ENCODE results near the gene TLR8. TPM values are rescaled to one million over a fixed set of nuclear protein-coding genes. Genes with fewer than 3 reads are reported as not detected.

Gene TLR8
- total RNA-seq, 1 donor from 2014 or later: not detected

GRCh38 chrX:12954981-12955380, 48.6 kb downstream of the TLR8 start:
- TF ChIP-seq CTCF (IDR thresholded peaks at IDR 0.05; ENCODE audit: unreplicated experiment): no peak
- H3K36me3 Mint-ChIP-seq (ENCODE audit: low read depth, unreplicated experiment): no peaks in the 10 kb centered on the region
- no peaks in the 10 kb centered on the region for H3K9me3 Mint-ChIP-seq (ENCODE audit: unreplicated experiment)
- DNase-seq (ENCODE audit: low spot score): no peak
- no peak overlapping the region for H3K27ac Mint-ChIP-seq (ENCODE audit: unreplicated experiment)
- H3K4me3 Mint-ChIP-seq (ENCODE audit: unreplicated experiment): no peak overlapping the region
- H3K27me3 Mint-ChIP-seq (ENCODE audit: unreplicated experiment): peaks cover 4% of the 10 kb centered on the region
- peaks cover 33% of the 10 kb centered on the region for H3K4me1 Mint-ChIP-seq (ENCODE audit: unreplicated experiment)

- no peaks in the 10 kb centered on the region for H3K9me3 Mint-ChIP-seq (ENCODE audit: unreplicated experiment)
Measured at GRCh38 chrX:12955882-12956703, 49.7 kb downstream of the TLR8 start.

GRCh38 chrX:12956704-12957534, 50.5 kb downstream of the TLR8 start:
- Mint-ChIP-seq H3K9me3 (ENCODE audit: unreplicated experiment) (no peaks in the 10 kb centered on the region), H3K4me3 (ENCODE audit: unreplicated experiment) (peak overlapping the region; percentile 42)

More at GRCh38 chrX:12955882-12956703, 49.7 kb downstream of the TLR8 start:
- Mint-ChIP-seq H3K4me1 (ENCODE audit: unreplicated experiment) (peaks cover 24% of the 10 kb centered on the region), H3K4me3 (ENCODE audit: unreplicated experiment) (no peak overlapping the region), H3K27ac (ENCODE audit: unreplicated experiment) (peak overlapping the region; percentile 81), H3K27me3 (ENCODE audit: unreplicated experiment) (no peaks in the 10 kb centered on the region), H3K36me3 (ENCODE audit: low read depth, unreplicated experiment) (no peaks in the 10 kb centered on the region)
- DNase-seq (ENCODE audit: low spot score): no peak
- no peak for TF ChIP-seq CTCF (IDR thresholded peaks at IDR 0.05; ENCODE audit: unreplicated experiment)

GRCh38 chrX:12958059-12958458, 51.6 kb downstream of the TLR8 start:
- H3K27me3 Mint-ChIP-seq (ENCODE audit: unreplicated experiment): no peaks in the 10 kb centered on the region

More at GRCh38 chrX:12956704-12957534, 50.5 kb downstream of the TLR8 start:
- H3K36me3 Mint-ChIP-seq (ENCODE audit: low read depth, unreplicated experiment): no peaks in the 10 kb centered on the region
- peaks cover 16% of the 10 kb centered on the region for H3K4me1 Mint-ChIP-seq (ENCODE audit: unreplicated experiment)
- no peaks in the 10 kb centered on the region for H3K27me3 Mint-ChIP-seq (ENCODE audit: unreplicated experiment)
- H3K27ac Mint-ChIP-seq (ENCODE audit: unreplicated experiment): peak overlapping the region; percentile 89
- no peak for TF ChIP-seq CTCF (IDR thresholded peaks at IDR 0.05; ENCODE audit: unreplicated experiment)
- no peak for DNase-seq (ENCODE audit: low spot score)

More at GRCh38 chrX:12958059-12958458, 51.6 kb downstream of the TLR8 start:
- no peak for DNase-seq (ENCODE audit: low spot score)
- Mint-ChIP-seq H3K9me3 (ENCODE audit: unreplicated experiment) (no peaks in the 10 kb centered on the region), H3K4me3 (ENCODE audit: unreplicated experiment) (no peak overlapping the region), H3K4me1 (ENCODE audit: unreplicated experiment) (peaks cover 16% of the 10 kb centered on the region), H3K27ac (ENCODE audit: unreplicated experiment) (peak overlapping the region; percentile 42), H3K36me3 (ENCODE audit: low read depth, unreplicated experiment) (no peaks in the 10 kb centered on the region)
- no peak for TF ChIP-seq CTCF (IDR thresholded peaks at IDR 0.05; ENCODE audit: unreplicated experiment)
